Ovary (tissue), 3 donors: ENCODE measurements around the gene NCAPH2.

Experiments used
- EP300 ChIP-seq: sonication (generic); formaldehyde crosslinking; IDR thresholded peaks from one replicate; pipeline ENCODE4 v1.6.1; 2017; ENCODE audit warnings: antibody characterized with exemption
- TF ChIP-seq, protein P1 (sequence below), 3 donors: fragments of 450-650 bp in 2 of 3; fragments of 200-600 bp in 1 of 3; IDR thresholded peaks; one replicate each; pipeline versions ENCODE4 v1.5.1 to v1.8.0; 2016 to 2022; ENCODE audit warnings: antibody characterized with exemption in 3 of 3, mild to moderate bottlenecking in 1 of 3
- donor health status: DM: no; HTN: no; CAD: no.

DNA sequence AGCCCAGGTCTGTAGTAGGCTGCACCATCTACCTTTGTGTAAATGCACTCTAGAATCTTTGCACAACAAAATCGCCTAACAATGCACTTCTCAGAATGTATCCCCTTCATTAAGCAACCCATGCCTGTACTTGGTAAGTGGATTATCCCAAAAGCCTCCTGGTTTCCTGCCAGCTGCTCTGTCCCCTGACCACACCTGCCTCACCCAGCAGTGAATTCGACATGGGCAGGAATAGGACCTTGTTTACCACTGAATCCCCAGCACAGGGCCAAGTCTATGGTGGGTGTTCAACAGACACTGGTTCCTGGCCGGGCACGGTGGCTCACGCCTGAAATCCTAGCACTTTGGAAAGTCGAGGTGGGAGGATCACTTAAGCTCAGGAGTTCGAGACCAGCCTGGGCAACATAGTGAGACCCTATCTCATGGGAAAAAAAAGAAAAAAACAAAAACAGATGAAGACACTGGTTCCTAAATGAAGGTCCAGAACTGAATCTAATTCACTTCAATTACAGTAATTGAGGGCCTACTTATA, 59.8 kb downstream of the NCAPH2 start:
- TF ChIP-seq, protein P1, sequence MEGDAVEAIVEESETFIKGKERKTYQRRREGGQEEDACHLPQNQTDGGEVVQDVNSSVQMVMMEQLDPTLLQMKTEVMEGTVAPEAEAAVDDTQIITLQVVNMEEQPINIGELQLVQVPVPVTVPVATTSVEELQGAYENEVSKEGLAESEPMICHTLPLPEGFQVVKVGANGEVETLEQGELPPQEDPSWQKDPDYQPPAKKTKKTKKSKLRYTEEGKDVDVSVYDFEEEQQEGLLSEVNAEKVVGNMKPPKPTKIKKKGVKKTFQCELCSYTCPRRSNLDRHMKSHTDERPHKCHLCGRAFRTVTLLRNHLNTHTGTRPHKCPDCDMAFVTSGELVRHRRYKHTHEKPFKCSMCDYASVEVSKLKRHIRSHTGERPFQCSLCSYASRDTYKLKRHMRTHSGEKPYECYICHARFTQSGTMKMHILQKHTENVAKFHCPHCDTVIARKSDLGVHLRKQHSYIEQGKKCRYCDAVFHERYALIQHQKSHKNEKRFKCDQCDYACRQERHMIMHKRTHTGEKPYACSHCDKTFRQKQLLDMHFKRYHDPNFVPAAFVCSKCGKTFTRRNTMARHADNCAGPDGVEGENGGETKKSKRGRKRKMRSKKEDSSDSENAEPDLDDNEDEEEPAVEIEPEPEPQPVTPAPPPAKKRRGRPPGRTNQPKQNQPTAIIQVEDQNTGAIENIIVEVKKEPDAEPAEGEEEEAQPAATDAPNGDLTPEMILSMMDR (IDR thresholded peaks at IDR 0.05) = no peak
- TF ChIP-seq EP300 = no peak
